AG08396 (cell line): ENCODE results near the gene ZNF227.
"Not testable (repeated sequence)": the region's sequence is repeated elsewhere in the genome, so short reads cannot be mapped to it uniquely, and the experiment has no call there.

ENCODE experiments used
- DNase-seq: peaks from one replicate; pipeline ENCODE4 v3.0.0; 2012; ENCODE audit warnings: low spot score, mixed read lengths

ZNF227 gene

GRCh38 chr19:44252332-44252731 lies 40.0 kb downstream of the ZNF227 start:
- not testable (repeated sequence) for DNase-seq

GRCh38 chr19:44253392-44253791 lies 41.1 kb downstream of the ZNF227 start:
- DNase-seq: not testable (repeated sequence)

- DNase-seq: no peak
These were observed 42.2 kb downstream of the ZNF227 start for GRCh38 chr19:44254496-44254895.

- DNase-seq: no peak
These were observed 43.5 kb downstream of the ZNF227 start for GRCh38 chr19:44255705-44256411.

GRCh38 chr19:44258136-44258535 lies 45.8 kb downstream of the ZNF227 start:
- no peak for DNase-seq

GRCh38 chr19:44258835-44259413 lies 46.6 kb downstream of the ZNF227 start:
- DNase-seq: no peak

- DNase-seq: peak; percentile 7
These were observed 48.0 kb downstream of the ZNF227 start for GRCh38 chr19:44260343-44260681.

GRCh38 chr19:44260695-44261446 lies 48.5 kb downstream of the ZNF227 start:
- DNase-seq: no peak

GRCh38 chr19:44277331-44277730 lies 65.0 kb downstream of the ZNF227 start:
- no peak for DNase-seq

- DNase-seq: no peak
These were observed 65.9 kb downstream of the ZNF227 start for GRCh38 chr19:44278181-44278690.

GRCh38 chr19:44280916-44281315 lies 68.6 kb downstream of the ZNF227 start:
- no peak for DNase-seq

- DNase-seq: no peak
These were observed 70.5 kb downstream of the ZNF227 start for GRCh38 chr19:44282846-44283245.

GRCh38 chr19:44284968-44285367 lies 72.6 kb downstream of the ZNF227 start:
- no peak for DNase-seq
